Neural cell (in vitro differentiated cells): ENCODE results near the gene NTSR2. TPM values are rescaled to one million over a fixed set of nuclear protein-coding genes. Genes with fewer than 3 reads are reported as not detected.

Experiments used
- H2AFZ ChIP-seq: fragments of 200-600, 300-800 bp; sonication (generic), shearing (Covaris generic); 2 replicates; pipeline ENCODE4 v1.6.0; 2014; ENCODE audit warnings: low read depth, mild to moderate bottlenecking, antibody characterized with exemption, low read length, moderate library complexity
- H3F3A ChIP-seq: fragments of 200-600 bp; shearing (Covaris generic); 2 replicates; pipeline ENCODE4 v1.6.1; 2016; ENCODE audit warnings: mild to moderate bottlenecking, moderate library complexity, mixed read lengths, antibody characterized with exemption, low read length; ENCODE audit not compliant: insufficient read depth, poor library complexity, severe bottlenecking
- H3K27ac ChIP-seq: fragments of 200-600, 300-800 bp; sonication (generic), shearing (Covaris generic); 2 replicates; pipeline ENCODE4 v1.5.1; 2014; ENCODE audit warnings: mild to moderate bottlenecking, low read length, moderate library complexity
- H3K27me3 ChIP-seq: fragments of 300-800, 200-600 bp; sonication (generic), shearing (Covaris generic); 2 replicates; pipeline ENCODE4 v1.6.0; 2014; ENCODE audit warnings: mild to moderate bottlenecking, low read depth, low read length, moderate library complexity; ENCODE audit not compliant: insufficient read depth
- H3K36me3 ChIP-seq: fragments of 300-800, 200-600 bp; sonication (generic), shearing (Covaris generic); 2 replicates; pipeline ENCODE4 v1.5.1; 2014; ENCODE audit warnings: mild to moderate bottlenecking, antibody characterized with exemption, low read length, moderate library complexity; ENCODE audit not compliant: insufficient read depth
- H3K4me2 ChIP-seq: fragments of 300-800, 200-600 bp; sonication (generic), shearing (Covaris generic); 2 replicates; pipeline ENCODE4 v1.6.0; 2014; ENCODE audit warnings: mild to moderate bottlenecking, low read length
- H3K4me3 ChIP-seq: fragments of 300-800, 200-600 bp; sonication (generic), shearing (Covaris generic); 2 replicates; pipeline ENCODE4 v1.5.1; 2014; ENCODE audit warnings: mild to moderate bottlenecking, low read length, moderate library complexity
- H3K79me2 ChIP-seq: fragments of 200-600 bp; shearing (Covaris generic); replicated peaks from 2 replicates; pipeline ENCODE4 v1.6.0; 2014; ENCODE audit warnings: mild to moderate bottlenecking, low read length, moderate library complexity; ENCODE audit not compliant: insufficient read depth
- H3K9ac ChIP-seq: fragments of 300-800, 200-600 bp; sonication (generic), shearing (Covaris generic); 2 replicates; pipeline ENCODE4 v1.6.1; 2016; ENCODE audit warnings: mild to moderate bottlenecking, low read length, mixed read lengths
- H3K9me2 ChIP-seq: fragments of 200-600 bp; shearing (Covaris generic); 2 replicates; pipeline ENCODE4 v1.6.1; 2016; ENCODE audit warnings: mild to moderate bottlenecking, low read length, mixed read lengths; ENCODE audit not compliant: insufficient read depth
- H3K9me3 ChIP-seq: fragments of 200-600, 300-800 bp; sonication (generic), shearing (Covaris generic); 2 replicates; pipeline ENCODE4 v1.6.1; 2016; ENCODE audit warnings: mild to moderate bottlenecking, mixed run types, low read length, moderate library complexity, mixed read lengths
- H4K20me1 ChIP-seq: fragments of 200-600 bp; shearing (Covaris generic); 2 replicates; pipeline ENCODE4 v1.6.1; 2016; ENCODE audit warnings: mild to moderate bottlenecking, mixed run types; ENCODE audit not compliant: insufficient read depth
- EP300 ChIP-seq: fragments of 450-650 bp; conservative IDR thresholded peaks from 2 replicates; pipeline ENCODE4 v1.6.1; 2014; ENCODE audit warnings: antibody characterized with exemption, mild to moderate bottlenecking, moderate library complexity; ENCODE audit not compliant: poor library complexity, severe bottlenecking
- EZH2 ChIP-seq: fragments of 200-600, 300-800 bp; shearing (Covaris generic), sonication (generic); IDR thresholded peaks from 2 replicates; pipeline ENCODE4 v1.6.1; 2014; ENCODE audit warnings: antibody characterized with exemption, low read length, borderline replicate concordance, mild to moderate bottlenecking; ENCODE audit not compliant: insufficient read depth, poor library complexity, severe bottlenecking
- MXI1 ChIP-seq: fragments of 450-650 bp; conservative IDR thresholded peaks from 2 replicates; pipeline ENCODE4 v1.6.1; 2014; ENCODE audit warnings: antibody characterized with exemption, mild to moderate bottlenecking; ENCODE audit not compliant: poor library complexity, severe bottlenecking
- POLR2AphosphoS5 ChIP-seq: IDR thresholded peaks from 2 replicates; pipeline ENCODE4 v1.6.1; 2012
- RAD21 ChIP-seq: fragments of 450-650 bp; conservative IDR thresholded peaks from 2 replicates; pipeline ENCODE4 v1.6.1; 2014; ENCODE audit warnings: antibody characterized with exemption, mild to moderate bottlenecking, moderate library complexity
- SMC3 ChIP-seq: fragments of 450-650 bp; conservative IDR thresholded peaks from 2 replicates; pipeline ENCODE4 v1.6.1; 2014; ENCODE audit warnings: antibody characterized with exemption, mild to moderate bottlenecking, moderate library complexity; ENCODE audit not compliant: poor library complexity
- TAF1 ChIP-seq: IDR thresholded peaks from 2 replicates; pipeline ENCODE4 v1.6.1; 2012; ENCODE audit warnings: low read depth
- polyA plus RNA-seq: library from polyadenylated mRNA; depleted of rRNA; stranded (reverse); fragments of >200 nt; gene quantifications from 2 replicates; pipeline ENCODE4 v1.2.3, GENCODE V29; 2014
- TF ChIP-seq, protein P1 (sequence below): fragments of 450-650 bp; IDR thresholded peaks from 2 replicates; pipeline ENCODE4 v1.5.1; 2014; ENCODE audit warnings: antibody characterized with exemption, mild to moderate bottlenecking, moderate library complexity; ENCODE audit not compliant: poor library complexity, severe bottlenecking
- TF ChIP-seq, protein P2 (sequence below): IDR thresholded peaks from 2 replicates; pipeline ENCODE4 v1.6.1; 2012; ENCODE audit warnings: borderline replicate concordance

The NTSR2 gene
- polyA plus RNA-seq, 1 donor from 2014 or later = not detected

DNA sequence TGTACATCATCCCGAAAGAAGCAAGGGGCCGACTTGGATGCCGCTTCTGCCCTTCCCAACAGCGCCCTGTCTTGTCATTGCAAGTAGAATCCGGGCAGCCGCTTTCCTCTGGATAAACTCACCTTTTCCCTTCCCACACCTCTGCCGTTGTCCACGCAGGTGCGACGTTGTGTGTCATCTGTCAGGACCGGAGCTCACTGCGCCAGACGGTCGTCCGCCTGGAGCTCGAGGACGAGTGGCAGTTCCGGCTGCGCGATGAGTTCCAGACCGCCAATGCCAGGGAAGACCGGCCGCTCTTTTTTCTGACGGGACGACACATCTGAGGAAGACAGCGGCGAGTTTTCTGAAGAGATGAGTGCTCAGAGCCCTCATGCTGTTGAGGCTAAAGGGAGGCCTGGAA is 29.9 kb downstream of the NTSR2 start:
- Histone ChIP-seq H3K27ac (no peak overlapping the region), H3K4me2 (no peak overlapping the region), H3K4me3 (no peak overlapping the region), H3K27me3 (no peaks in the 10 kb centered on the region), H3K9me2 (no peaks in the 10 kb centered on the region), H3K9ac (no peak overlapping the region), H2AFZ (no peak overlapping the region), H4K20me1 (no peaks in the 10 kb centered on the region), H3K79me2 (no peaks in the 10 kb centered on the region), H3K9me3 (no peaks in the 10 kb centered on the region), H3K36me3 (peaks cover 4% of the 10 kb centered on the region), H3F3A (no peaks in the 10 kb centered on the region)
- TF ChIP-seq POLR2AphosphoS5 = no peak
- no peak for TF ChIP-seq TAF1
- no peak for TF ChIP-seq RAD21
- no peak for TF ChIP-seq SMC3
- TF ChIP-seq, protein P1, sequence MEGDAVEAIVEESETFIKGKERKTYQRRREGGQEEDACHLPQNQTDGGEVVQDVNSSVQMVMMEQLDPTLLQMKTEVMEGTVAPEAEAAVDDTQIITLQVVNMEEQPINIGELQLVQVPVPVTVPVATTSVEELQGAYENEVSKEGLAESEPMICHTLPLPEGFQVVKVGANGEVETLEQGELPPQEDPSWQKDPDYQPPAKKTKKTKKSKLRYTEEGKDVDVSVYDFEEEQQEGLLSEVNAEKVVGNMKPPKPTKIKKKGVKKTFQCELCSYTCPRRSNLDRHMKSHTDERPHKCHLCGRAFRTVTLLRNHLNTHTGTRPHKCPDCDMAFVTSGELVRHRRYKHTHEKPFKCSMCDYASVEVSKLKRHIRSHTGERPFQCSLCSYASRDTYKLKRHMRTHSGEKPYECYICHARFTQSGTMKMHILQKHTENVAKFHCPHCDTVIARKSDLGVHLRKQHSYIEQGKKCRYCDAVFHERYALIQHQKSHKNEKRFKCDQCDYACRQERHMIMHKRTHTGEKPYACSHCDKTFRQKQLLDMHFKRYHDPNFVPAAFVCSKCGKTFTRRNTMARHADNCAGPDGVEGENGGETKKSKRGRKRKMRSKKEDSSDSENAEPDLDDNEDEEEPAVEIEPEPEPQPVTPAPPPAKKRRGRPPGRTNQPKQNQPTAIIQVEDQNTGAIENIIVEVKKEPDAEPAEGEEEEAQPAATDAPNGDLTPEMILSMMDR = no peak
- TF ChIP-seq EP300 = no peak

DNA sequence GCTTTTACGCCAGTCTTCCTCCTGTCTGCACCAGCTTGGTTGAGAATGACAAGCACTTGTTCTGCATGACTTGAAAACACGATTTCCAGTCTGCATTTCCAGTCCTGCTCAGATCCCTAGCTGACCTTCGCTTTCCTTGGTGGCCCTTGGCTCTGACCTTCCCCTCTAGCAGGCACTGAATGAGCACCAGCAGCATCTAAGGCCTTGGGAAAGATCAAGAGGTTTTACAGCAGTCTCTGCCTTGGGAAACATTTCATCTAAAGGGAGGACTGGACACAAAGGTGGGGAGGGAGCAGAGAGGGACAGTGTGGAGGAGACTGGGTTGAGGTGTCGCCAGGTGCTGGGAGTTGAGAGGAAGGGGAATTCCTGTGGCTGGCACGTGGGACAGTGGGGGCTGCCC is 30.5 kb downstream of the NTSR2 start:
- TF ChIP-seq MXI1 (no peak), EZH2 (no peak), EP300 (no peak), POLR2AphosphoS5 (no peak), RAD21 (no peak), SMC3 (no peak), TAF1 (no peak)
- TF ChIP-seq, protein P1 = no peak
- TF ChIP-seq, protein P2, sequence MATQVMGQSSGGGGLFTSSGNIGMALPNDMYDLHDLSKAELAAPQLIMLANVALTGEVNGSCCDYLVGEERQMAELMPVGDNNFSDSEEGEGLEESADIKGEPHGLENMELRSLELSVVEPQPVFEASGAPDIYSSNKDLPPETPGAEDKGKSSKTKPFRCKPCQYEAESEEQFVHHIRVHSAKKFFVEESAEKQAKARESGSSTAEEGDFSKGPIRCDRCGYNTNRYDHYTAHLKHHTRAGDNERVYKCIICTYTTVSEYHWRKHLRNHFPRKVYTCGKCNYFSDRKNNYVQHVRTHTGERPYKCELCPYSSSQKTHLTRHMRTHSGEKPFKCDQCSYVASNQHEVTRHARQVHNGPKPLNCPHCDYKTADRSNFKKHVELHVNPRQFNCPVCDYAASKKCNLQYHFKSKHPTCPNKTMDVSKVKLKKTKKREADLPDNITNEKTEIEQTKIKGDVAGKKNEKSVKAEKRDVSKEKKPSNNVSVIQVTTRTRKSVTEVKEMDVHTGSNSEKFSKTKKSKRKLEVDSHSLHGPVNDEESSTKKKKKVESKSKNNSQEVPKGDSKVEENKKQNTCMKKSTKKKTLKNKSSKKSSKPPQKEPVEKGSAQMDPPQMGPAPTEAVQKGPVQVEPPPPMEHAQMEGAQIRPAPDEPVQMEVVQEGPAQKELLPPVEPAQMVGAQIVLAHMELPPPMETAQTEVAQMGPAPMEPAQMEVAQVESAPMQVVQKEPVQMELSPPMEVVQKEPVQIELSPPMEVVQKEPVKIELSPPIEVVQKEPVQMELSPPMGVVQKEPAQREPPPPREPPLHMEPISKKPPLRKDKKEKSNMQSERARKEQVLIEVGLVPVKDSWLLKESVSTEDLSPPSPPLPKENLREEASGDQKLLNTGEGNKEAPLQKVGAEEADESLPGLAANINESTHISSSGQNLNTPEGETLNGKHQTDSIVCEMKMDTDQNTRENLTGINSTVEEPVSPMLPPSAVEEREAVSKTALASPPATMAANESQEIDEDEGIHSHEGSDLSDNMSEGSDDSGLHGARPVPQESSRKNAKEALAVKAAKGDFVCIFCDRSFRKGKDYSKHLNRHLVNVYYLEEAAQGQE = no peak
- Histone ChIP-seq H3K27me3 (no peaks in the 10 kb centered on the region), H3K9me3 (no peaks in the 10 kb centered on the region), H3K27ac (no peak overlapping the region), H2AFZ (no peak overlapping the region), H3K9ac (no peak overlapping the region), H3K4me2 (no peak overlapping the region), H3F3A (no peaks in the 10 kb centered on the region), H3K4me3 (no peak overlapping the region), H3K36me3 (peaks cover 4% of the 10 kb centered on the region), H4K20me1 (no peaks in the 10 kb centered on the region), H3K9me2 (no peaks in the 10 kb centered on the region), H3K79me2 (no peaks in the 10 kb centered on the region)
